IMR-90 (cell line): ENCODE results near the gene BRCC3. TPM values are rescaled to one million over a fixed set of nuclear protein-coding genes. Genes with fewer than 3 reads are reported as not detected.

Source experiments
- ATAC-seq: fragments of 200-7000 bp; cut with Tn5 transposase; 2 replicates; pipeline ENCODE4 v1.9.1; 2020; ENCODE audit warnings: low read depth, mild to moderate bottlenecking, moderate library complexity
- BruUV-seq: library from RNA; stranded (reverse); fragments of 400-500 nt; replicated peaks from 2 replicates; lab custom pipeline; 2021; lab: Mats Ljungman, UMichigan
- CTCF ChIA-PET: fragments of 300-600 bp; formaldehyde crosslinking; extraction: SDS; loops from one replicate; lab custom pipeline; 2021; ENCODE audit warnings: antibody characterized with exemption; lab: Yijun Ruan, JAX
- POLR2A ChIA-PET: fragments of 300-600 bp; sonication (Branson Sonifier 250); formaldehyde crosslinking; loops from one replicate; lab custom pipeline; 2022; ENCODE audit warnings: antibody characterized with exemption; ENCODE audit not compliant: unreplicated experiment; lab: Charles Lee
- DNase-seq: peaks from one replicate; pipeline ENCODE4 v3.0.0; 2013
- H2AFZ ChIP-seq: replicated peaks from 2 replicates; pipeline ENCODE3; 2013; ENCODE audit warnings: low read length, mild to moderate bottlenecking; ENCODE audit not compliant: poor library complexity
- H2AK5ac ChIP-seq: 2 replicates; pipeline ENCODE4 v1.6.1; 2013; ENCODE audit warnings: low read depth, low read length, inconsistent platforms
- H2AK9ac ChIP-seq: replicated peaks from 2 replicates; pipeline ENCODE3; 2013; ENCODE audit warnings: mild to moderate bottlenecking, low read depth, low read length, moderate library complexity; ENCODE audit not compliant: poor library complexity
- H2BK120ac ChIP-seq: 2 replicates; pipeline ENCODE4 v1.6.1; 2013; ENCODE audit warnings: low read depth, low read length, inconsistent platforms
- H2BK15ac ChIP-seq: 3 replicates; pipeline ENCODE4 v1.6.1; 2013; ENCODE audit warnings: low read depth, low read length, inconsistent platforms
- H2BK20ac ChIP-seq: 2 replicates; pipeline ENCODE4 v1.6.1; 2013; ENCODE audit warnings: low read depth, mild to moderate bottlenecking, inconsistent platforms, low read length, moderate library complexity
- H2BK5ac ChIP-seq: 2 replicates; pipeline ENCODE4 v1.6.1; 2013; ENCODE audit warnings: mild to moderate bottlenecking, low read depth, low read length, inconsistent platforms; ENCODE audit not compliant: poor library complexity, severe bottlenecking
- H3K14ac ChIP-seq: replicated peaks from 2 replicates; pipeline ENCODE4 v1.6.1; 2013; ENCODE audit warnings: low read depth, low read length, inconsistent platforms
- H3K18ac ChIP-seq: 2 replicates; pipeline ENCODE4 v1.6.1; 2013; ENCODE audit warnings: low read depth, low read length, control low read depth
- H3K23ac ChIP-seq: 2 replicates; pipeline ENCODE4 v1.6.1; 2013; ENCODE audit warnings: low read depth, low read length, inconsistent platforms
- H3K27ac ChIP-seq: 2 replicates; pipeline ENCODE4 v1.5.1; 2013; ENCODE audit warnings: mild to moderate bottlenecking, control low read depth, low read length; ENCODE audit not compliant: insufficient read depth
- H3K27me3 ChIP-seq: 2 replicates; pipeline ENCODE4 v1.6.1; 2013; ENCODE audit warnings: low read length; ENCODE audit not compliant: control insufficient read depth, insufficient read depth
- H3K36me3 ChIP-seq: 2 replicates; pipeline ENCODE4 v1.6.1; 2013; ENCODE audit warnings: low read length, mixed read lengths; ENCODE audit not compliant: control insufficient read depth, insufficient read depth
- H3K4ac ChIP-seq: 2 replicates; pipeline ENCODE4 v1.6.1; 2013; ENCODE audit warnings: low read depth, low read length, inconsistent platforms
- H3K4me1 ChIP-seq: 2 replicates; pipeline ENCODE4 v1.6.1; 2013; ENCODE audit warnings: low read length, mixed read lengths; ENCODE audit not compliant: control insufficient read depth, insufficient read depth
- H3K4me2 ChIP-seq: 2 replicates; pipeline ENCODE4 v1.6.1; 2013; ENCODE audit warnings: low read depth, mild to moderate bottlenecking, control low read depth, low read length, moderate library complexity
- H3K4me3 ChIP-seq: 2 replicates; pipeline ENCODE4 v1.5.1; 2013; ENCODE audit warnings: low read depth, mild to moderate bottlenecking, control low read depth, low read length, moderate library complexity; ENCODE audit not compliant: insufficient read depth
- H3K56ac ChIP-seq: 2 replicates; pipeline ENCODE4 v1.6.1; 2013; ENCODE audit warnings: low read length, inconsistent platforms; ENCODE audit not compliant: insufficient read depth; ENCODE audit errors: extremely low read depth
- H3K79me1 ChIP-seq, 2 experiments: 2 replicates each; pipeline ENCODE4 v1.6.1; 2013; ENCODE audit warnings: low read length in 2 of 2, inconsistent platforms in 1 of 2, low read depth in 1 of 2
- H3K9ac ChIP-seq: 2 replicates; pipeline ENCODE4 v1.6.1; 2013; ENCODE audit warnings: low read depth, low read length, control low read depth
- H3K9me1 ChIP-seq: 2 replicates; pipeline ENCODE4 v1.6.1; 2013; ENCODE audit warnings: low read length, inconsistent platforms; ENCODE audit not compliant: insufficient read depth
- H3K9me3 ChIP-seq: 2 replicates; pipeline ENCODE4 v1.6.1; 2013; ENCODE audit warnings: low read length; ENCODE audit not compliant: control insufficient read depth, insufficient read depth
- H4K20me1 ChIP-seq: 2 replicates; pipeline ENCODE4 v1.6.1; 2013; ENCODE audit warnings: low read length, inconsistent platforms; ENCODE audit not compliant: insufficient read depth
- H4K5ac ChIP-seq: 2 replicates; pipeline ENCODE4 v1.6.1; 2013; ENCODE audit warnings: mild to moderate bottlenecking, low read depth, low read length, control low read depth
- H4K8ac ChIP-seq, 2 experiments: 2 replicates each; pipeline ENCODE4 v1.6.1; 2013; ENCODE audit warnings: low read depth in 2 of 2, low read length in 2 of 2, control low read depth in 1 of 2, inconsistent platforms in 1 of 2
- H4K91ac ChIP-seq: 2 replicates; pipeline ENCODE4 v1.6.1; 2013; ENCODE audit warnings: low read depth, low read length, inconsistent platforms; ENCODE audit not compliant: insufficient read depth
- BHLHE40 ChIP-seq: fragments of 150-350 bp; IDR thresholded peaks from 2 replicates; pipeline ENCODE4 v1.6.1; 2016; ENCODE audit warnings: mild to moderate bottlenecking, low read depth, low read length
- CEBPB ChIP-seq: IDR thresholded peaks from 2 replicates; pipeline ENCODE4 v1.6.1; 2012; ENCODE audit warnings: low read depth, low read length, improper control_type of control experiment
- FOS ChIP-seq: fragments of 150-350 bp; IDR thresholded peaks from 2 replicates; pipeline ENCODE4 v1.6.1; 2016; ENCODE audit warnings: low read depth, low read length
- USF2 ChIP-seq: fragments of 150-350 bp; IDR thresholded peaks from 2 replicates; pipeline ENCODE4 v1.6.1; 2017; ENCODE audit warnings: mild to moderate bottlenecking, antibody characterized with exemption, low read length, low read depth
- WGBS, 2 experiments: methylation state at CpG; one replicate each; pipeline versions ENCODE4 v1.1.5 to v1.1.7; 2013; ENCODE audit warnings: missing lambda C conversion rate in 2 of 2; ENCODE audit not compliant: insufficient read length in 1 of 2; ENCODE audit errors: extremely low coverage in 2 of 2; 5-methylcytosine and 5-hydroxymethylcytosine counted together
- dilution Hi-C: fragments of 300-500 bp; cut with HindIII; formaldehyde crosslinking; loops from one replicate; pipeline ENCODE4 v1.14.3; 2018; ENCODE audit warnings: low sequenced_read_pairs; ENCODE audit not compliant: unreplicated experiment
- in situ Hi-C: fragments of 300-500 bp; cut with MboI; formaldehyde crosslinking; loops from 3 replicates; pipeline ENCODE4 v1.14.3; 2019; ENCODE audit warnings: low sequenced_read_pairs, inconsistent platforms, mixed read lengths
- intact Hi-C: fragments of 100-400 bp; cut with micrococcal nuclease; formaldehyde crosslinking; loops from 2 replicates; pipeline ENCODE4 v1.10.0; 2022
- polyA plus RNA-seq, 3 experiments: library from polyadenylated mRNA; depleted of rRNA; stranded (reverse); fragments of >200 nt; gene quantifications; 2 replicates each; pipeline ENCODE4 v1.2.3, GENCODE V29; 2012; ENCODE audit warnings: low replicate concordance in 1 of 3
- total RNA-seq: library from RNA; depleted of rRNA; stranded (reverse); fragments of >200 nt; gene quantifications from 2 replicates; pipeline ENCODE4 v1.2.3, GENCODE V29; 2012

BRCC3 gene
- total and polyA plus RNA-seq, 2 of the 4 experiments (the other 2 are of a cell fraction): 14.4 to 24.7 TPM

- TF ChIP-seq CEBPB: no peak
- no peak for TF ChIP-seq FOS
- no peak for TF ChIP-seq USF2
- no peak for TF ChIP-seq BHLHE40
- Histone ChIP-seq H2AK9ac (no peak within 1 kb of the TSS), H2BK15ac (no peak within 1 kb of the TSS), H3K4me1 (no peaks in the 10 kb centered on the region), H3K4me2 (no peak within 1 kb of the TSS), H2AK5ac (no peak within 1 kb of the TSS), H4K91ac (no peak within 1 kb of the TSS), H4K8ac (no peak within 1 kb of the TSS), H3K36me3 (no peaks in the 10 kb centered on the region), H3K18ac (no peak within 1 kb of the TSS), H4K5ac (no peak within 1 kb of the TSS), H3K9me1 (no peaks in the 10 kb centered on the region), H3K4me3 (no peak within 1 kb of the TSS), H3K9me3 (no peaks in the 10 kb centered on the region), H3K27me3 (no peaks in the 10 kb centered on the region; the same call in 1 of the 2 replicates), H3K79me1 (no peaks in the 10 kb centered on the region), H4K20me1 (no peaks in the 10 kb centered on the region), H2BK20ac (no peak within 1 kb of the TSS), H3K4ac (no peak within 1 kb of the TSS), H3K27ac (no peak within 1 kb of the TSS), H2AFZ (no peak within 1 kb of the TSS), H3K56ac (no peak within 1 kb of the TSS), H2BK5ac (no peak within 1 kb of the TSS), H3K14ac (no peak within 1 kb of the TSS), H3K9ac (no peak within 1 kb of the TSS), H2BK120ac (no peak within 1 kb of the TSS), H3K23ac (no peak within 1 kb of the TSS)
- no TSS peak for BruUV-seq
- dilution Hi-C loops: no loop called here
- no CpG with 5 or more reads among the region's 1 CpG for WGBS, 2 experiments
- ATAC-seq: no peak
- POLR2A ChIA-PET: no interaction called here
- in situ Hi-C loops: no loop called here
- no peak for DNase-seq
- intact Hi-C loops: no loop called here
- CTCF ChIA-PET: no interaction called here
Measured at GRCh38 chrX:155022585-155022984, 48.7 kb upstream of the BRCC3 start, which contains the start of gene F8. Gene F8, minus strand, starts transcription at chrX:155022723. Its CDS starts 171 bp downstream, at chrX:155022552.
